Osteocyte (in vitro differentiated cells): ENCODE data around the gene MDGA2. TPM values are rescaled to one million over a fixed set of nuclear protein-coding genes. Genes with fewer than 3 reads are reported as not detected.

Experiments
- DNase-seq: peaks from one replicate; pipeline ENCODE4 v3.0.0; 2021; ENCODE audit warnings: mixed read lengths; ENCODE audit not compliant: unreplicated experiment; ENCODE audit errors: extremely low spot score
- H3K27ac Mint-ChIP-seq: one replicate; pipeline ENCODE4 v1.8.0; 2021; ENCODE audit warnings: mild to moderate bottlenecking, mixed read lengths; ENCODE audit not compliant: unreplicated experiment
- H3K27me3 Mint-ChIP-seq: one replicate; pipeline ENCODE4 v1.8.0; 2021; ENCODE audit warnings: mixed read lengths; ENCODE audit not compliant: unreplicated experiment
- H3K36me3 Mint-ChIP-seq: one replicate; pipeline ENCODE4 v1.8.0; 2021; ENCODE audit warnings: mixed read lengths; ENCODE audit not compliant: unreplicated experiment
- H3K4me1 Mint-ChIP-seq: one replicate; pipeline ENCODE4 v1.8.0; 2021; ENCODE audit warnings: mixed read lengths; ENCODE audit not compliant: unreplicated experiment
- H3K4me3 Mint-ChIP-seq: one replicate; pipeline ENCODE4 v1.8.0; 2021; ENCODE audit warnings: mild to moderate bottlenecking, moderate library complexity, mixed read lengths; ENCODE audit not compliant: unreplicated experiment
- H3K9me3 Mint-ChIP-seq: one replicate; pipeline ENCODE4 v1.8.0; 2021; ENCODE audit warnings: mixed read lengths; ENCODE audit not compliant: unreplicated experiment
- total RNA-seq: library from RNA; stranded (reverse); gene quantifications from 2 replicates; pipeline ENCODE4 v1.2.1, GENCODE V29; 2021
- TF ChIP-seq, protein P1 (sequence below): fragments of 200-600 bp; sonication (generic); IDR thresholded peaks from 2 replicates; pipeline ENCODE4 v1.5.0; 2021; ENCODE audit warnings: antibody characterized with exemption, mild to moderate bottlenecking, moderate library complexity

Gene MDGA2
- total RNA-seq, 1 donor from 2014 or later: 0.19 TPM

GRCh38 chr14:47270715-47271114 lies 404.7 kb downstream of the MDGA2 start:
- H3K9me3 Mint-ChIP-seq: no peaks in the 10 kb centered on the region
- H3K27me3 Mint-ChIP-seq: no peaks in the 10 kb centered on the region
- peak overlapping the region; percentile 62 for H3K27ac Mint-ChIP-seq
- DNase-seq: no peak
- H3K4me1 Mint-ChIP-seq: peaks cover 14% of the 10 kb centered on the region
- TF ChIP-seq, protein P1, sequence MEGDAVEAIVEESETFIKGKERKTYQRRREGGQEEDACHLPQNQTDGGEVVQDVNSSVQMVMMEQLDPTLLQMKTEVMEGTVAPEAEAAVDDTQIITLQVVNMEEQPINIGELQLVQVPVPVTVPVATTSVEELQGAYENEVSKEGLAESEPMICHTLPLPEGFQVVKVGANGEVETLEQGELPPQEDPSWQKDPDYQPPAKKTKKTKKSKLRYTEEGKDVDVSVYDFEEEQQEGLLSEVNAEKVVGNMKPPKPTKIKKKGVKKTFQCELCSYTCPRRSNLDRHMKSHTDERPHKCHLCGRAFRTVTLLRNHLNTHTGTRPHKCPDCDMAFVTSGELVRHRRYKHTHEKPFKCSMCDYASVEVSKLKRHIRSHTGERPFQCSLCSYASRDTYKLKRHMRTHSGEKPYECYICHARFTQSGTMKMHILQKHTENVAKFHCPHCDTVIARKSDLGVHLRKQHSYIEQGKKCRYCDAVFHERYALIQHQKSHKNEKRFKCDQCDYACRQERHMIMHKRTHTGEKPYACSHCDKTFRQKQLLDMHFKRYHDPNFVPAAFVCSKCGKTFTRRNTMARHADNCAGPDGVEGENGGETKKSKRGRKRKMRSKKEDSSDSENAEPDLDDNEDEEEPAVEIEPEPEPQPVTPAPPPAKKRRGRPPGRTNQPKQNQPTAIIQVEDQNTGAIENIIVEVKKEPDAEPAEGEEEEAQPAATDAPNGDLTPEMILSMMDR: no peak
- no peaks in the 10 kb centered on the region for H3K36me3 Mint-ChIP-seq
- no peak overlapping the region for H3K4me3 Mint-ChIP-seq

GRCh38 chr14:47269756-47270492 lies 405.5 kb downstream of the MDGA2 start:
- Mint-ChIP-seq H3K9me3 (no peaks in the 10 kb centered on the region), H3K4me3 (peak overlapping the region; percentile 8), H3K36me3 (no peaks in the 10 kb centered on the region), H3K27ac (peak overlapping the region; percentile 66), H3K4me1 (peaks cover 14% of the 10 kb centered on the region), H3K27me3 (no peaks in the 10 kb centered on the region)
- no peak for DNase-seq
- TF ChIP-seq, protein P1: no peak

- no peaks in the 10 kb centered on the region for H3K36me3 Mint-ChIP-seq
- H3K4me3 Mint-ChIP-seq: no peak overlapping the region
- peaks cover 4% of the 10 kb centered on the region for H3K4me1 Mint-ChIP-seq
Observed at GRCh38 chr14:47264842-47265241, 410.6 kb downstream of the MDGA2 start.

GRCh38 chr14:47262801-47263200 lies 412.6 kb downstream of the MDGA2 start:
- H3K36me3 Mint-ChIP-seq: no peaks in the 10 kb centered on the region
- H3K4me3 Mint-ChIP-seq: no peak overlapping the region
- H3K9me3 Mint-ChIP-seq: no peaks in the 10 kb centered on the region
- TF ChIP-seq, protein P1: no peak
- H3K4me1 Mint-ChIP-seq: no peaks in the 10 kb centered on the region
- DNase-seq: no peak
- H3K27me3 Mint-ChIP-seq: peaks cover 10% of the 10 kb centered on the region
- H3K27ac Mint-ChIP-seq: no peak overlapping the region

More at GRCh38 chr14:47264842-47265241, 410.6 kb downstream of the MDGA2 start:
- no peaks in the 10 kb centered on the region for H3K9me3 Mint-ChIP-seq
- no peak overlapping the region for H3K27ac Mint-ChIP-seq
- TF ChIP-seq, protein P1: no peak
- peaks cover 3% of the 10 kb centered on the region for H3K27me3 Mint-ChIP-seq
- DNase-seq: no peak

- Mint-ChIP-seq H3K4me3 (no peak overlapping the region), H3K36me3 (no peaks in the 10 kb centered on the region), H3K9me3 (no peaks in the 10 kb centered on the region), H3K27ac (no peak overlapping the region), H3K4me1 (no peaks in the 10 kb centered on the region), H3K27me3 (peaks cover 16% of the 10 kb centered on the region)
- no peak for DNase-seq
- TF ChIP-seq, protein P1: no peak
Observed at GRCh38 chr14:47261350-47261749, 414.1 kb downstream of the MDGA2 start.
